K562 (cell line): ENCODE measurements around the gene SLC6A8. TPM values are rescaled to one million over a fixed set of nuclear protein-coding genes. Genes with fewer than 3 reads are reported as not detected.

Experiments
- ATAC-seq: fragments of 200-7000 bp; cut with Tn5 transposase; 3 replicates; pipeline ENCODE4 v1.9.1; 2020; ENCODE audit warnings: moderate library complexity
- BruUV-seq: library from RNA; stranded (reverse); fragments of 400-500 nt; replicated peaks from 2 replicates; lab custom pipeline; 2021; lab: Mats Ljungman, UMichigan
- CTCF ChIA-PET: fragments of 300-600 bp; formaldehyde crosslinking; extraction: SDS; loops from one replicate; lab custom pipeline; 2021; ENCODE audit warnings: low intra/inter-chr PET ratio; lab: Yijun Ruan, JAX
- POLR2A ChIA-PET: fragments of 300-600, 350-650 bp; sonication (Branson Sonifier 250); formaldehyde crosslinking; extraction: SDS; loops from one replicate; lab custom pipeline; 2021; ENCODE audit warnings: antibody characterized with exemption, inconsistent platforms; lab: Yijun Ruan, JAX
- DNase-seq, 4 experiments: peaks; one replicate each; pipeline versions ENCODE4 v3.0.0 to v3.0.0-alpha.2; 2011 to 2018; ENCODE audit warnings: low spot score in 3 of 4, mixed read lengths in 3 of 4; ENCODE audit errors: extremely low read depth in 1 of 4
- FAIRE-seq: peaks from 2 replicates; lab custom pipeline; 2011; peaks lifted over from hg19 to GRCh38; lab: Jason Lieb, UNC
- H2AFZ ChIP-seq: 2 replicates; pipeline ENCODE4 v1.6.0; 2011; ENCODE audit warnings: low read depth, low read length, control low read depth, inconsistent platforms
- H3K27ac ChIP-seq: fragments of 200-600 bp; 3 replicates; pipeline ENCODE4 v1.8.0; 2011; ENCODE audit warnings: low read depth, mild to moderate bottlenecking, control low read depth, inconsistent platforms, low read length, moderate library complexity, mixed read lengths; ENCODE audit errors: extremely low read depth
- H3K27me3 ChIP-seq, 2 experiments: fragments of 300-600 bp in 1 of 2; 2 replicates in 1 of 2; 3 replicates in 1 of 2; pipeline versions ENCODE4 v1.6.0 to v1.8.0; 2011; ENCODE audit warnings: inconsistent platforms in 2 of 2, low read length in 2 of 2, mild to moderate bottlenecking in 1 of 2, mixed read lengths in 1 of 2, moderate library complexity in 1 of 2; ENCODE audit not compliant: control insufficient read depth in 2 of 2, insufficient read depth in 2 of 2
- H3K36me3 ChIP-seq: fragments of 300-600 bp; 3 replicates; pipeline ENCODE4 v1.8.0; 2011; ENCODE audit warnings: mild to moderate bottlenecking, low read length, inconsistent platforms; ENCODE audit not compliant: control insufficient read depth, insufficient read depth
- H3K4me1 ChIP-seq, 2 experiments: fragments of 200-600 bp in 1 of 2; replicated peaks in 1 of 2; 2 replicates in 1 of 2; 3 replicates in 1 of 2; pipeline versions ENCODE4 v1.5.1 to v1.8.0; 2011; ENCODE audit warnings: inconsistent platforms in 2 of 2, low read length in 2 of 2, mild to moderate bottlenecking in 1 of 2, mixed read lengths in 1 of 2, moderate library complexity in 1 of 2; ENCODE audit not compliant: control insufficient read depth in 2 of 2, insufficient read depth in 2 of 2
- H3K4me2 ChIP-seq: 2 replicates; pipeline ENCODE4 v1.6.1; 2011; ENCODE audit warnings: low read length, control low read depth, inconsistent platforms, mixed read lengths; ENCODE audit not compliant: insufficient read depth
- H3K4me3 ChIP-seq: fragments of 200-600 bp; sonication (generic), shearing (Covaris generic); 2 replicates; pipeline ENCODE4 v1.5.1; 2016; ENCODE audit warnings: control low read depth, inconsistent platforms
- H3K79me2 ChIP-seq: fragments of 200-600 bp; 3 replicates; pipeline ENCODE4 v1.8.0; 2011; ENCODE audit warnings: low read length, inconsistent platforms; ENCODE audit not compliant: control insufficient read depth, insufficient read depth
- H3K9ac ChIP-seq, 2 experiments: 2 replicates each; pipeline versions ENCODE4 v1.6.0 to v1.6.1; 2011; ENCODE audit warnings: low read depth in 2 of 2, low read length in 2 of 2, control low read depth in 1 of 2, inconsistent platforms in 1 of 2, mild to moderate bottlenecking in 1 of 2, mixed read lengths in 1 of 2; ENCODE audit not compliant: insufficient read depth in 1 of 2
- H3K9me1 ChIP-seq: one replicate; pipeline ENCODE4 v1.6.0; 2011; ENCODE audit warnings: inconsistent platforms, mild to moderate bottlenecking, low read length, moderate library complexity; ENCODE audit not compliant: control insufficient read depth, insufficient read depth
- H3K9me3 ChIP-seq: replicated peaks from 2 replicates; pipeline ENCODE4 v1.5.1; 2011; ENCODE audit warnings: low read depth, low read length, inconsistent platforms; ENCODE audit not compliant: control insufficient read depth, insufficient read depth
- H4K20me1 ChIP-seq: replicated peaks from 2 replicates; pipeline ENCODE4 v1.6.1; 2011; ENCODE audit warnings: low read length, inconsistent platforms, mixed read lengths; ENCODE audit not compliant: control insufficient read depth, insufficient read depth
- CEBPB ChIP-seq: fragments of 450-650 bp; IDR thresholded peaks from 2 replicates; pipeline ENCODE4 v1.6.1; 2016; ENCODE audit warnings: missing genetic modification characterization, missing compliant biosample characterization
- MCM3 ChIP-seq: fragments of 450-650 bp; IDR thresholded peaks from 2 replicates; pipeline ENCODE4 v1.6.1; 2016
- MTF1 ChIP-seq: fragments of 250-450 bp; sonication (Bioruptor Pico); IDR thresholded peaks from 2 replicates; pipeline ENCODE4 v1.9.0; 2021; ENCODE audit warnings: moderate library complexity, mild to moderate bottlenecking, inconsistent platforms, borderline replicate concordance
- SMARCE1 ChIP-seq: fragments of 450-650 bp; IDR thresholded peaks from 2 replicates; pipeline ENCODE4 v1.7.1; 2016; ENCODE audit warnings: mild to moderate bottlenecking
- TEAD4 ChIP-seq, 2 experiments: sonication (generic) in 1 of 2; formaldehyde crosslinking in 1 of 2; IDR thresholded peaks; 2 replicates each; pipeline versions ENCODE4 v1.6.1 to v1.8.0; 2012 to 2022; ENCODE audit warnings: borderline replicate concordance in 1 of 2, inconsistent platforms in 1 of 2, low read length in 1 of 2, mild to moderate bottlenecking in 1 of 2, missing genetic modification reagents in 1 of 2
- ZNF184 ChIP-seq: sonication (generic); formaldehyde crosslinking; IDR thresholded peaks from 2 replicates; pipeline ENCODE4 v1.5.0; 2020; ENCODE audit warnings: missing genetic modification reagents
- WGBS: fragments of 100-300 bp; shearing (Covaris generic); methylation state at CpG from one replicate; pipeline ENCODE4 v1.1.6; 2016; ENCODE audit warnings: low coverage, mixed read lengths; ENCODE audit not compliant: insufficient coverage; ENCODE audit errors: missing lambda C conversion rate; 5-methylcytosine and 5-hydroxymethylcytosine counted together
- in situ Hi-C: fragments of 300-500 bp; cut with MboI; formaldehyde crosslinking; loops from 4 replicates; pipeline ENCODE4 v1.15.0; 2018; ENCODE audit warnings: inconsistent platforms, mixed read lengths
- intact Hi-C: fragments of 100-400 bp; cut with micrococcal nuclease; formaldehyde crosslinking; loops from 2 replicates; pipeline ENCODE4 v1.14.2; 2022
- polyA plus RNA-seq, 8 experiments: library from polyadenylated mRNA; depleted of rRNA in 4 of 8; stranded (reverse) in 5 of 8; unstranded in 3 of 8; fragments of >200 nt; fragmentation: Nextera tagmentation in 2 of 8; fragmentation: Illumina TruSeq in 1 of 8; extraction: Ambion mirVana in 2 of 8; extraction: Trizol in 1 of 8; gene quantifications; 2 replicates each; pipeline versions ENCODE4 v1.2.1 to v1.2.3, GENCODE V29; 2011 to 2014; ENCODE audit warnings: inconsistent platforms in 1 of 8, missing spikeins in 1 of 8
- total RNA-seq, 7 experiments: library from RNA; depleted of rRNA in 6 of 7; stranded (reverse); fragments of >200 nt in 6 of 7; fragmentation: Illumina TruSeq in 2 of 7; extraction: Trizol in 2 of 7; gene quantifications; 2 replicates each; pipeline versions ENCODE4 v1.2.1 to v1.2.3, GENCODE V29; 2011 to 2021; ENCODE audit warnings: low replicate concordance in 1 of 7
- TF ChIP-seq, protein P1 (sequence below): fragments of 450-650 bp; IDR thresholded peaks from 2 replicates; pipeline ENCODE4 v1.6.1; 2014; ENCODE audit warnings: low read depth, mild to moderate bottlenecking, moderate library complexity, borderline replicate concordance

The SLC6A8 gene
- total and polyA plus RNA-seq, 9 of the 15 experiments (the other 6 are each of a cell fraction or from before 2014, with no cell fraction given) = 0.68 to 144 (median 34.3) TPM

DNA sequence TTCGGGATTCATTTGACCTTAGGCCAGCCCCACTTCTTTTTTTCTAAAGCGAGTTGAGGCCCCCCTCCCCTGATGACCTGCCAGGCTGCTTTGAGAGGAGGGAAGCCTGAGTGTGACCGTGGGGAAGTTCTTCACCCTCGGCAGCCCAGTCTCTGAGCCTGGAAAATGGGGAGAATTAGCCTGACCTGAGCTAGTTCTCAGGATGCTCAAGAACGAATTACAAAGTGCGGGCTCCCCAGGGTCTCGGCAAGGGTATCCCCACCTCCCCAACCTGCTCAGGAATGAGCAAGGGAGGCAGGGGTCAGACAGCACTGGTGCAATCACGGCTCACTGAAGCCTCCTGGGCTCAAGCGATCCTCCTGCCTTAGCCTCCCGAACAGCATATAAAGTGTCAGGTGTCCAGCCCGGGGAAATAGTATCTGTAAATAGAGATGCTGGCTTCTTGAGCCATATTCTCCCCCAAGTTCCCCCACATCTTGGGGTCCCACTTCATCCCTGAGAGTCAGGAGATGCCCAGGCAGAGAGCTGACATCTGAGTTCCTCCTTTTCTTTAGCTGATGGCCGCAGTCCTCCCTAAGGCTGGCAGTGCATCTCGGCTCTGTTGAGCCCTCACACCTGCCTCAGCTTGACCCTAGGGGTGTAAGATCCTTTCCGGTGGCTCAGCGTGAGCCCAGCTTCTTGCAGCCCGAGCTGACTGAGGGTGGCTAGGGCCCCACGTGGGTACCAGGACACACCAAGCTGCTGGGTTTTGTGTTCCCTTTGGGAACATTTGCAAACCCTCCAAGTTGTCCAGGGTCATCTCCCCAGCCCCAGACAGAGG lies 39.2 kb upstream of the SLC6A8 start:
- POLR2A ChIA-PET = interaction anchor here (0.6 to 1.4 kb wide), 5 partner anchors 16 to 1652 kb away, joined by 3 to 4 read pairs (median 3); no protein-coding TSS in a partner anchor
- TF ChIP-seq ZNF184 (CRISPR knock-in tag) (no peak), SMARCE1 (no peak), CEBPB (no peak), MTF1 (CRISPR knock-in tag) (no peak), TEAD4 (IDR thresholded peaks at IDR 0.05; ENCODE audit: low read length) (no peak), TEAD4 (CRISPR knock-in tag; IDR thresholded peaks at IDR 0.05; ENCODE audit: borderline replicate concordance) (no peak), MCM3 (no peak)
- TF ChIP-seq, protein P1, sequence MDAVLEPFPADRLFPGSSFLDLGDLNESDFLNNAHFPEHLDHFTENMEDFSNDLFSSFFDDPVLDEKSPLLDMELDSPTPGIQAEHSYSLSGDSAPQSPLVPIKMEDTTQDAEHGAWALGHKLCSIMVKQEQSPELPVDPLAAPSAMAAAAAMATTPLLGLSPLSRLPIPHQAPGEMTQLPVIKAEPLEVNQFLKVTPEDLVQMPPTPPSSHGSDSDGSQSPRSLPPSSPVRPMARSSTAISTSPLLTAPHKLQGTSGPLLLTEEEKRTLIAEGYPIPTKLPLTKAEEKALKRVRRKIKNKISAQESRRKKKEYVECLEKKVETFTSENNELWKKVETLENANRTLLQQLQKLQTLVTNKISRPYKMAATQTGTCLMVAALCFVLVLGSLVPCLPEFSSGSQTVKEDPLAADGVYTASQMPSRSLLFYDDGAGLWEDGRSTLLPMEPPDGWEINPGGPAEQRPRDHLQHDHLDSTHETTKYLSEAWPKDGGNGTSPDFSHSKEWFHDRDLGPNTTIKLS = no peak
- Histone ChIP-seq H2AFZ (no peak overlapping the region), H3K4me3 (no peak overlapping the region), H3K36me3 (no peaks in the 10 kb centered on the region), H3K9ac (no peak overlapping the region), H4K20me1 (no peaks in the 10 kb centered on the region), H3K9me3 (no peaks in the 10 kb centered on the region), H3K27me3 (no peaks in the 10 kb centered on the region; a peak in 1 of 5 replicates), H3K9me1 (no peaks in the 10 kb centered on the region), H3K4me1 (peaks cover 5 to 56% of the 10 kb centered on the region in 2 experiments; a peak in 3 of 5 replicates), H3K27ac (no peak overlapping the region), H3K79me2 (no peaks in the 10 kb centered on the region), H3K4me2 (no peak overlapping the region)
- DNase-seq = no peak
- CTCF ChIA-PET = interaction anchor here (1.1 to 1.4 kb wide), 2 partner anchors 38 to 110 kb away, joined by 4 read pairs; no protein-coding TSS in a partner anchor
- intact Hi-C loops (loop anchor here (5.0 kb wide), 3 partner anchors 36 to 111 kb away; no protein-coding TSS in a partner anchor), in situ Hi-C loops (no loop called here)
- no peak for FAIRE-seq
- no TSS peak for BruUV-seq
- WGBS = 66% methylated on average over 15 of the region's 17 CpGs
- no peak for ATAC-seq
